SK-N-SH (cell line): ENCODE results near the gene C7orf25. TPM values are rescaled to one million over a fixed set of nuclear protein-coding genes. Genes with fewer than 3 reads are reported as not detected.

Experiments used
- CTCF ChIA-PET: fragments of 300-600, 350-600 bp; formaldehyde crosslinking; extraction: SDS; loops from one replicate; lab custom pipeline; 2021; lab: Yijun Ruan, JAX
- POLR2A ChIA-PET: fragments of 350-600 bp; sonication (Branson Sonifier 250); formaldehyde crosslinking; extraction: SDS; loops from one replicate; lab custom pipeline; 2020; ENCODE audit warnings: antibody characterized with exemption, inconsistent platforms; lab: Yijun Ruan, JAX
- DNase-seq: peaks from one replicate; pipeline ENCODE4 v3.0.0; 2012
- H2AFZ ChIP-seq: fragments of 200-600 bp; sonication (generic); 2 replicates; pipeline ENCODE4 v1.8.1; 2016; ENCODE audit warnings: antibody characterized with exemption, mild to moderate bottlenecking, low read depth
- H3F3A ChIP-seq: fragments of 200-600 bp; sonication (generic); replicated peaks from 2 replicates; pipeline ENCODE3; 2016; ENCODE audit warnings: antibody characterized with exemption, mild to moderate bottlenecking; ENCODE audit not compliant: insufficient read depth
- H3K27ac ChIP-seq, 2 experiments: fragments of 200-500 bp in 1 of 2; fragments of 200-600 bp in 1 of 2; sonication (Bioruptor generic) in 1 of 2; sonication (generic), shearing (Covaris generic) in 1 of 2; 2 replicates each; pipeline versions ENCODE4 v1.5.1 to v1.6.1; 2014 to 2016; ENCODE audit warnings: low read depth in 2 of 2, inconsistent platforms in 1 of 2, low read length in 1 of 2, mild to moderate bottlenecking in 1 of 2, mixed read lengths in 1 of 2
- H3K27me3 ChIP-seq: fragments of 200-600 bp; sonication (generic), shearing (Covaris generic); 2 replicates; pipeline ENCODE4 v1.6.1; 2016; ENCODE audit warnings: mixed run types; ENCODE audit not compliant: insufficient read depth
- H3K36me3 ChIP-seq, 2 experiments: fragments of 200-500 bp in 1 of 2; fragments of 200-600 bp in 1 of 2; sonication (Bioruptor generic) in 1 of 2; sonication (generic) in 1 of 2; replicated peaks in 1 of 2; 2 replicates each; pipeline versions ENCODE3 to v1.5.1; 2014 to 2016; ENCODE audit warnings: low read length in 1 of 2, mild to moderate bottlenecking in 1 of 2; ENCODE audit not compliant: insufficient read depth in 2 of 2, control insufficient read depth in 1 of 2
- H3K4me1 ChIP-seq, 2 experiments: fragments of 200-500 bp in 1 of 2; fragments of 200-600 bp in 1 of 2; sonication (Bioruptor generic) in 1 of 2; sonication (generic), shearing (Covaris generic) in 1 of 2; 2 replicates each; pipeline versions ENCODE4 v1.5.1 to v1.6.1; 2014 to 2016; ENCODE audit warnings: low read depth in 1 of 2, low read length in 1 of 2, mixed run types in 1 of 2; ENCODE audit not compliant: insufficient read depth in 2 of 2, control insufficient read depth in 1 of 2
- H3K4me2 ChIP-seq: fragments of 200-600 bp; sonication (generic), shearing (Covaris generic); 2 replicates; pipeline ENCODE4 v1.6.1; 2017; ENCODE audit warnings: mixed run types
- H3K4me3 ChIP-seq, 2 experiments: fragments of 200-500 bp in 1 of 2; fragments of 200-600 bp in 1 of 2; sonication (Bioruptor generic) in 1 of 2; sonication (generic), shearing (Covaris generic) in 1 of 2; 2 replicates each; pipeline versions ENCODE4 v1.5.1 to v1.8.1; 2014 to 2016; ENCODE audit warnings: low read depth in 2 of 2, inconsistent platforms in 1 of 2, low read length in 1 of 2, mild to moderate bottlenecking in 1 of 2, mixed read lengths in 1 of 2, moderate library complexity in 1 of 2
- H3K79me2 ChIP-seq: fragments of 200-600 bp; sonication (generic); 2 replicates; pipeline ENCODE4 v1.8.1; 2017; ENCODE audit warnings: mild to moderate bottlenecking; ENCODE audit not compliant: insufficient read depth
- H3K9ac ChIP-seq: fragments of 200-600 bp; sonication (generic); 2 replicates; pipeline ENCODE4 v1.6.1; 2017; ENCODE audit warnings: mixed run types
- H3K9me2 ChIP-seq: fragments of 200-600 bp; sonication (generic); 2 replicates; pipeline ENCODE4 v1.6.1; 2017; ENCODE audit warnings: mixed run types
- H3K9me3 ChIP-seq: fragments of 200-600 bp; sonication (generic); 2 replicates; pipeline ENCODE4 v1.6.1; 2017; ENCODE audit warnings: mixed run types, mild to moderate bottlenecking, moderate library complexity
- H4K20me1 ChIP-seq: fragments of 200-600 bp; sonication (generic); 2 replicates; pipeline ENCODE4 v1.6.1; 2017; ENCODE audit warnings: mild to moderate bottlenecking, mixed run types; ENCODE audit not compliant: insufficient read depth
- EZH2phosphoT487 ChIP-seq: fragments of 200-600 bp; sonication (generic); IDR thresholded peaks from 2 replicates; pipeline ENCODE4 v1.6.1; 2017; ENCODE audit warnings: low read depth, mixed run types, mild to moderate bottlenecking, antibody characterized with exemption, moderate library complexity, borderline replicate concordance
- FOXM1 ChIP-seq: IDR thresholded peaks from 2 replicates; pipeline ENCODE4 v1.4.0; 2012; ENCODE audit warnings: low read depth, mild to moderate bottlenecking
- MXI1 ChIP-seq: IDR thresholded peaks from 2 replicates; pipeline ENCODE4 v1.6.1; 2012; ENCODE audit warnings: mild to moderate bottlenecking, low read depth, low read length, improper control_type of control experiment
- POLR2AphosphoS5 ChIP-seq: IDR thresholded peaks from 2 replicates; pipeline ENCODE4 v1.6.1; 2012; ENCODE audit warnings: low read depth, low read length
- RAD21 ChIP-seq: IDR thresholded peaks from 2 replicates; pipeline ENCODE4 v1.6.1; 2012; ENCODE audit warnings: mild to moderate bottlenecking, low read length
- REST ChIP-seq: IDR thresholded peaks from 2 replicates; pipeline ENCODE4 v1.6.1; 2012; ENCODE audit warnings: mild to moderate bottlenecking, low read depth, low read length, moderate library complexity
- TCF12 ChIP-seq: IDR thresholded peaks from 2 replicates; pipeline ENCODE4 v1.4.0; 2012
- TEAD4 ChIP-seq: IDR thresholded peaks from 2 replicates; pipeline ENCODE4 v1.4.0; 2012; ENCODE audit warnings: mild to moderate bottlenecking, borderline replicate concordance; ENCODE audit not compliant: insufficient read depth
- WGBS: methylation state at CpG from one replicate; pipeline ENCODE4 v1.1.6; 2017; ENCODE audit warnings: low lambda C conversion rate; 5-methylcytosine and 5-hydroxymethylcytosine counted together
- polyA plus RNA-seq, 3 experiments: library from polyadenylated mRNA; depleted of rRNA; stranded (reverse); fragments of >200 nt; gene quantifications; 2 replicates each; pipeline ENCODE4 v1.2.3, GENCODE V29; 2012

Gene C7orf25
- polyA plus RNA-seq, 1 of the 3 experiments (the other 2 are of a cell fraction), result 6.1 TPM

- peaks cover 25% of the 10 kb centered on the region for H3K79me2 ChIP-seq
- 98% methylated on average over 5 of the region's 5 CpGs for WGBS
- peaks cover 80 to 81% of the 10 kb centered on the region in 2 experiments for H3K36me3 ChIP-seq
- H3K9me3 ChIP-seq, result no peaks in the 10 kb centered on the region
- peak overlapping the region in 1 of 2 experiments; percentile 13; a peak in 1 of 4 replicates for H3K27ac ChIP-seq
- no peak overlapping the region for H3K4me3 ChIP-seq
- H3K9ac ChIP-seq, result no peak overlapping the region
- no peaks in the 10 kb centered on the region for H3K4me1 ChIP-seq
- H4K20me1 ChIP-seq, result peaks cover 19% of the 10 kb centered on the region
- no peak for DNase-seq
- no peaks in the 10 kb centered on the region for H3K27me3 ChIP-seq
- no peak overlapping the region for H3K4me2 ChIP-seq
- no peaks in the 10 kb centered on the region for H3K9me2 ChIP-seq
- H2AFZ ChIP-seq, result no peak overlapping the region
- peaks cover 7% of the 10 kb centered on the region for H3F3A ChIP-seq
- POLR2A ChIA-PET, result interaction anchor here (0.6 kb wide), 1 partner anchor 11 kb away, joined by 3 read pairs; no protein-coding TSS in a partner anchor
- TF ChIP-seq FOXM1 (no peak), TCF12 (no peak)
- CTCF ChIA-PET, result interaction anchor here (0.9 to 1.6 kb wide), 6 partner anchors 9 to 984 kb away, joined by 3 to 6 read pairs (median 4); partner anchors contain the start of gene STK17A
These were observed 12.5 kb upstream of the C7orf25 start for GRCh38 chr7:42924223-42924838.

- H3K36me3 ChIP-seq, result peaks cover 81 to 85% of the 10 kb centered on the region in 2 experiments
- H3K27me3 ChIP-seq, result no peaks in the 10 kb centered on the region
- no peak overlapping the region for H3K4me3 ChIP-seq
- peaks cover under 1% of the 10 kb centered on the region; the same call in 1 of the 2 replicates for H4K20me1 ChIP-seq
- H3K4me2 ChIP-seq, result no peak overlapping the region
- ChIA-PET POLR2A (interaction anchor here (1.4 kb wide), 1 partner anchor 10 kb away, joined by 4 read pairs; the partner anchor contains the start of genes MRPL32 and PSMA2), CTCF (interaction anchor here (0.7 to 1.7 kb wide), 2 partner anchors 11 to 19 kb away, joined by 3 to 9 read pairs; no protein-coding TSS in a partner anchor)
- no peak overlapping the region for H2AFZ ChIP-seq
- WGBS, result 95% methylated on average over 3 of the region's 3 CpGs
- H3K9me3 ChIP-seq, result no peaks in the 10 kb centered on the region
- peaks cover 3% of the 10 kb centered on the region for H3K79me2 ChIP-seq
- TF ChIP-seq EZH2phosphoT487, result no peak
- TF ChIP-seq REST, result no peak
- no peak for TF ChIP-seq POLR2AphosphoS5
- no peak for TF ChIP-seq MXI1
- TF ChIP-seq TEAD4, result no peak
- TF ChIP-seq RAD21, result no peak
- H3F3A ChIP-seq, result peaks cover 7% of the 10 kb centered on the region
- H3K9me2 ChIP-seq, result no peaks in the 10 kb centered on the region
- no peak for DNase-seq
- H3K9ac ChIP-seq, result no peak overlapping the region
- H3K27ac ChIP-seq, result no peak overlapping the region
- H3K4me1 ChIP-seq, result no peaks in the 10 kb centered on the region
These were observed 10.3 kb upstream of the C7orf25 start for GRCh38 chr7:42922017-42922753.
